HepG2 (cell line): ENCODE data around the gene WWC2. TPM values are rescaled to one million over a fixed set of nuclear protein-coding genes. Genes with fewer than 3 reads are reported as not detected.

Experiments used
- ATAC-seq: fragments of 200-7000 bp; cut with Tn5 transposase; 3 replicates; pipeline ENCODE4 v1.9.1; 2020; ENCODE audit warnings: mild to moderate bottlenecking, moderate library complexity
- BruUV-seq: library from RNA; stranded (reverse); fragments of 400-500 nt; replicated peaks from 2 replicates; lab custom pipeline; 2021; lab: Mats Ljungman, UMichigan
- CTCF ChIA-PET: fragments of 300-600 bp; formaldehyde crosslinking; extraction: SDS; loops from one replicate; lab custom pipeline; 2021; ENCODE audit warnings: low total read pairs, inconsistent platforms, low intra/inter-chr PET ratio; lab: Yijun Ruan, JAX
- POLR2A ChIA-PET: fragments of 350-600 bp; sonication (Branson Sonifier 250); formaldehyde crosslinking; loops from one replicate; lab custom pipeline; 2020; ENCODE audit warnings: antibody characterized with exemption, inconsistent platforms; lab: Yijun Ruan, JAX
- DNase-seq: peaks from one replicate; pipeline ENCODE4 v3.0.0-alpha.2; 2015; ENCODE audit warnings: low spot score
- FAIRE-seq: peaks from 3 replicates; lab custom pipeline; 2011; peaks lifted over from hg19 to GRCh38; lab: Jason Lieb, UNC
- H2AFZ ChIP-seq: one replicate; pipeline ENCODE4 v1.6.1; 2011; ENCODE audit warnings: low read length, inconsistent platforms
- H3K27ac ChIP-seq: fragments of 300-600 bp; 3 replicates; pipeline ENCODE4 v1.8.0; 2011; ENCODE audit warnings: mixed run types, mild to moderate bottlenecking, mixed read lengths, low read length, inconsistent platforms; ENCODE audit not compliant: insufficient read depth; ENCODE audit errors: extremely low read length
- H3K27me3 ChIP-seq, 2 experiments: fragments of 200-600 bp in 1 of 2; 2 replicates in 1 of 2; 3 replicates in 1 of 2; pipeline versions ENCODE4 v1.6.0 to v1.8.0; 2011; ENCODE audit warnings: low read length in 2 of 2, mild to moderate bottlenecking in 2 of 2, moderate library complexity in 2 of 2, inconsistent platforms in 1 of 2; ENCODE audit not compliant: insufficient read depth in 2 of 2, control insufficient read depth in 1 of 2
- H3K36me3 ChIP-seq, 2 experiments: fragments of 200-600 bp in 1 of 2; replicated peaks in 1 of 2; 2 replicates in 1 of 2; 3 replicates in 1 of 2; pipeline versions ENCODE4 v1.5.1 to v1.8.0; 2011; ENCODE audit warnings: low read length in 2 of 2, inconsistent platforms in 1 of 2; ENCODE audit not compliant: insufficient read depth in 2 of 2, control insufficient read depth in 1 of 2
- H3K4me1 ChIP-seq: 2 replicates; pipeline ENCODE4 v1.5.1; 2012; ENCODE audit warnings: low read length, inconsistent platforms; ENCODE audit not compliant: insufficient read depth
- H3K4me2 ChIP-seq: 2 replicates; pipeline ENCODE4 v1.6.0; 2011; ENCODE audit warnings: low read depth, low read length, inconsistent platforms
- H3K4me3 ChIP-seq, 3 experiments: fragments of 200-600 bp in 1 of 3; sonication (generic), shearing (Covaris generic) in 1 of 3; replicated peaks in 1 of 3; 2 replicates each; pipeline ENCODE4 v1.5.1; 2011 to 2016; ENCODE audit warnings: low read length in 3 of 3, inconsistent platforms in 2 of 3, low read depth in 2 of 3, mild to moderate bottlenecking in 2 of 3, control low read depth in 1 of 3, mixed read lengths in 1 of 3; ENCODE audit not compliant: insufficient read depth in 1 of 3
- H3K79me2 ChIP-seq: one replicate; pipeline ENCODE4 v1.6.1; 2011; ENCODE audit warnings: low read length, inconsistent platforms; ENCODE audit not compliant: insufficient read depth
- H3K9ac ChIP-seq: 2 replicates; pipeline ENCODE4 v1.6.0; 2011; ENCODE audit warnings: mild to moderate bottlenecking, low read depth, low read length, inconsistent platforms; ENCODE audit not compliant: insufficient read depth
- H3K9me3 ChIP-seq: 2 replicates; pipeline ENCODE4 v1.5.1; 2012; ENCODE audit warnings: mild to moderate bottlenecking, low read length
- H4K20me1 ChIP-seq: 2 replicates; pipeline ENCODE4 v1.6.0; 2011; ENCODE audit warnings: inconsistent platforms, mild to moderate bottlenecking, low read length, moderate library complexity; ENCODE audit not compliant: insufficient read depth
- HHEX ChIP-seq: IDR thresholded peaks from 2 replicates; pipeline ENCODE4 v1.6.1; 2016; ENCODE audit warnings: control low read depth
- HMGXB3 ChIP-seq: sonication (generic); formaldehyde crosslinking; IDR thresholded peaks from 2 replicates; pipeline ENCODE4 v1.4.0; 2020; ENCODE audit warnings: missing genetic modification reagents, borderline replicate concordance
- MAFF ChIP-seq: IDR thresholded peaks from 2 replicates; pipeline ENCODE4 v1.6.1; 2011; ENCODE audit warnings: low read depth, low read length, improper control_type of control experiment
- MAFK ChIP-seq, 2 experiments: IDR thresholded peaks in 1 of 2; conservative IDR thresholded peaks in 1 of 2; 2 replicates each; pipeline ENCODE4 v1.6.1; 2011; ENCODE audit warnings: improper control_type of control experiment in 2 of 2, low read length in 2 of 2
- SOX5 ChIP-seq: IDR thresholded peaks from 2 replicates; pipeline ENCODE4 v1.6.1; 2016; ENCODE audit warnings: borderline replicate concordance
- ZNF256 ChIP-seq: sonication (generic); formaldehyde crosslinking; conservative IDR thresholded peaks from 2 replicates; pipeline ENCODE4 v1.4.0; 2020; ENCODE audit warnings: missing genetic modification reagents
- WGBS: methylation state at CpG from one replicate; pipeline ENCODE4 v1.1.6; 2017; ENCODE audit warnings: low lambda C conversion rate; 5-methylcytosine and 5-hydroxymethylcytosine counted together
- in situ Hi-C: cut with HindIII; loops from 2 replicates; pipeline ENCODE4 v1.10.0; 2017; ENCODE audit warnings: low pct_unique_long_range_greater_than_20kb; ENCODE audit not compliant: extremely low pct_ligation_motif_present
- intact Hi-C: fragments of 100-400 bp; cut with micrococcal nuclease; formaldehyde crosslinking; loops from one replicate; pipeline ENCODE4 v1.10.0; 2022; ENCODE audit not compliant: unreplicated experiment
- polyA plus RNA-seq, 8 experiments: library from polyadenylated mRNA; depleted of rRNA in 3 of 8; stranded (reverse) in 7 of 8; unstranded in 1 of 8; fragments of >200 nt; fragmentation: Illumina TruSeq in 4 of 8; extraction: Trizol in 4 of 8; gene quantifications; 2 replicates each; pipeline versions ENCODE4 v1.2.1 to v1.2.3, GENCODE V29; 2011 to 2016; ENCODE audit warnings: low read depth in 4 of 8, missing spikeins in 1 of 8, mixed read lengths in 1 of 8; ENCODE audit not compliant: insufficient read depth in 1 of 8
- total RNA-seq, 5 experiments: library from RNA; depleted of rRNA; stranded (reverse); fragments of >200 nt; fragmentation: Illumina TruSeq; extraction: Trizol; gene quantifications; 2 replicates each; pipeline ENCODE4 v1.2.3, GENCODE V29; 2016; ENCODE audit warnings: low read depth in 1 of 5

Gene WWC2
- total and polyA plus RNA-seq, 2 of the 13 experiments (the other 11 are each of a cell fraction or from before 2014, with no cell fraction given), result 40.0 to 50.1 TPM

- no peak for FAIRE-seq
- no peak overlapping the region for H2AFZ ChIP-seq
- H3K9ac ChIP-seq, result no peak overlapping the region
- in situ Hi-C loops, result no loop called here
- no peaks in the 10 kb centered on the region for H3K36me3 ChIP-seq
- 93% methylated on average over 3 of the region's 3 CpGs for WGBS
- CTCF ChIA-PET, result no interaction called here
- H3K27me3 ChIP-seq, result no peaks in the 10 kb centered on the region
- no peak overlapping the region for H3K4me2 ChIP-seq
- BruUV-seq, result no TSS peak
- H3K79me2 ChIP-seq, result peaks cover 82% of the 10 kb centered on the region
- H3K27ac ChIP-seq, result no peak overlapping the region
- no peak for ATAC-seq
- H3K4me3 ChIP-seq, result no peak overlapping the region
- no peak for DNase-seq
- intact Hi-C loops, result no loop called here
- peaks cover 42% of the 10 kb centered on the region for H4K20me1 ChIP-seq
- no peak for TF ChIP-seq HHEX
- no peak for TF ChIP-seq SOX5 (CRISPR knock-in tag)
- TF ChIP-seq HMGXB3, result no peak
- TF ChIP-seq, all 625 proteins: peak for 0
- H3K4me1 ChIP-seq, result peaks cover 61% of the 10 kb centered on the region
- POLR2A ChIA-PET, result interaction anchor here (1.7 kb wide), 1 partner anchor 49 kb away, joined by 5 read pairs; the partner anchor contains the start of gene WWC2
- H3K9me3 ChIP-seq, result no peaks in the 10 kb centered on the region
These were observed 48.1 kb downstream of the WWC2 start for GRCh38 chr4:183147196-183147595.

- WGBS, result 97% methylated on average over 4 of the region's 4 CpGs
- no peak for FAIRE-seq
- peaks cover 63% of the 10 kb centered on the region for H3K4me1 ChIP-seq
- H3K36me3 ChIP-seq, result no peaks in the 10 kb centered on the region
- ChIA-PET CTCF (no interaction called here), POLR2A (interaction anchor here (1.7 kb wide), 1 partner anchor 50 kb away, joined by 5 read pairs; the partner anchor contains the start of gene WWC2)
- intact Hi-C loops (no loop called here), in situ Hi-C loops (no loop called here)
- no peak for DNase-seq
- H3K4me3 ChIP-seq, result no peak overlapping the region
- H3K9ac ChIP-seq, result no peak overlapping the region
- ATAC-seq, result no peak
- no peak overlapping the region for H2AFZ ChIP-seq
- TF ChIP-seq MAFF (peak; percentile 66), ZNF256 (CRISPR knock-in tag) (no peak), MAFK (conservative IDR thresholded peaks at IDR 0.05 in 1 of 2, IDR thresholded peaks at IDR 0.05 in 1 of 2; ENCODE audit: low read length in 2 of 2) (peak; percentile 58 to 77)
- no peak overlapping the region for H3K27ac ChIP-seq
- peaks cover 81% of the 10 kb centered on the region for H3K79me2 ChIP-seq
- no peaks in the 10 kb centered on the region for H3K27me3 ChIP-seq
- H3K4me2 ChIP-seq, result no peak overlapping the region
- BruUV-seq, result no TSS peak
- peaks cover 41% of the 10 kb centered on the region for H4K20me1 ChIP-seq
- H3K9me3 ChIP-seq, result no peaks in the 10 kb centered on the region
These were observed 48.9 kb downstream of the WWC2 start for GRCh38 chr4:183147983-183148382.
